WTC11 (cell line): ENCODE measurements around the gene STUM. TPM values are rescaled to one million over a fixed set of nuclear protein-coding genes. Genes with fewer than 3 reads are reported as not detected.

Source experiments
- ATAC-seq: fragments of 200-7000 bp; cut with Tn5 transposase; 2 replicates; pipeline ENCODE4 v1.10.0; 2021; ENCODE audit warnings: mild to moderate bottlenecking, moderate library complexity
- CTCF ChIA-PET: fragments of 300-600 bp; sonication (Branson Sonifier 250); formaldehyde crosslinking; loops from one replicate; lab custom pipeline; 2021; ENCODE audit warnings: antibody characterized with exemption; lab: Charles Lee
- POLR2A ChIA-PET: fragments of 350-600 bp; sonication (Branson Sonifier 250); formaldehyde crosslinking; loops from one replicate; lab custom pipeline; 2021; ENCODE audit warnings: antibody characterized with exemption; lab: Charles Lee
- DNase-seq: peaks from one replicate; pipeline ENCODE4 v3.0.0; 2021; ENCODE audit warnings: low spot score
- H3K27ac Mint-ChIP-seq: 2 replicates; pipeline ENCODE4 v1.8.0; 2021; ENCODE audit warnings: mixed read lengths
- H3K27me3 Mint-ChIP-seq: 2 replicates; pipeline ENCODE4 v1.8.0; 2021; ENCODE audit warnings: low read depth, mild to moderate bottlenecking, moderate library complexity, mixed read lengths
- H3K36me3 Mint-ChIP-seq: 2 replicates; pipeline ENCODE4 v1.8.0; 2021; ENCODE audit warnings: mixed read lengths
- H3K4me1 Mint-ChIP-seq: 2 replicates; pipeline ENCODE4 v1.8.0; 2022; ENCODE audit warnings: mixed read lengths
- H3K4me3 Mint-ChIP-seq: 2 replicates; pipeline ENCODE4 v1.8.0; 2021; ENCODE audit warnings: mild to moderate bottlenecking, moderate library complexity, mixed read lengths
- H3K9me3 Mint-ChIP-seq: 2 replicates; pipeline ENCODE4 v1.8.0; 2021; ENCODE audit warnings: mixed read lengths
- ATF1 ChIP-seq: sonication (generic); formaldehyde crosslinking; IDR thresholded peaks from 2 replicates; pipeline ENCODE4 v1.8.1; 2023; ENCODE audit warnings: mild to moderate bottlenecking, moderate library complexity, missing genetic modification reagents
- EMX1 ChIP-seq: fragments of 250-450 bp; sonication (Bioruptor Pico); IDR thresholded peaks from 2 replicates; pipeline ENCODE4 v1.8.0; 2021; ENCODE audit warnings: mild to moderate bottlenecking
- ESRRA ChIP-seq: sonication (generic); formaldehyde crosslinking; IDR thresholded peaks from 2 replicates; pipeline ENCODE4 v1.8.1; 2022; ENCODE audit warnings: mild to moderate bottlenecking, missing genetic modification reagents, borderline replicate concordance
- FOXK1 ChIP-seq: sonication (generic); formaldehyde crosslinking; IDR thresholded peaks from 2 replicates; pipeline ENCODE4 v1.8.0; 2022; ENCODE audit warnings: mild to moderate bottlenecking, moderate library complexity, missing genetic modification reagents
- GRHL2 ChIP-seq: fragments of 250-450 bp; sonication (Bioruptor Pico); IDR thresholded peaks from 2 replicates; pipeline ENCODE4 v1.8.0; 2022; ENCODE audit warnings: mild to moderate bottlenecking, moderate library complexity; ENCODE audit not compliant: insufficient replicate concordance, severe bottlenecking
- IRF2 ChIP-seq: sonication (generic); formaldehyde crosslinking; IDR thresholded peaks from 2 replicates; pipeline ENCODE4 v1.8.0; 2022; ENCODE audit warnings: low read depth, missing genetic modification reagents, borderline replicate concordance
- MXD4 ChIP-seq: fragments of 250-450 bp; sonication (Bioruptor Pico); IDR thresholded peaks from 2 replicates; pipeline ENCODE4 v1.8.0; 2021; ENCODE audit warnings: mild to moderate bottlenecking, moderate library complexity, borderline replicate concordance
- NR1H2 ChIP-seq: sonication (generic); formaldehyde crosslinking; IDR thresholded peaks from 2 replicates; pipeline ENCODE4 v1.9.0; 2021; ENCODE audit warnings: mild to moderate bottlenecking, moderate library complexity, missing genetic modification reagents
- RELA ChIP-seq: sonication (generic); formaldehyde crosslinking; IDR thresholded peaks from 2 replicates; pipeline ENCODE4 v1.8.1; 2022; ENCODE audit warnings: missing genetic modification reagents, mild to moderate bottlenecking, borderline replicate concordance
- SMAD3 ChIP-seq: sonication (generic); formaldehyde crosslinking; IDR thresholded peaks from 2 replicates; pipeline ENCODE4 v1.8.0; 2022; ENCODE audit warnings: missing genetic modification reagents, mild to moderate bottlenecking, borderline replicate concordance
- total RNA-seq: library from RNA; stranded (reverse); gene quantifications from 3 replicates; pipeline ENCODE4 v1.2.3, GENCODE V29; 2021
- TF ChIP-seq, protein P1 (sequence below): sonication (generic); formaldehyde crosslinking; IDR thresholded peaks from 2 replicates; pipeline ENCODE4 v1.8.0; 2022; ENCODE audit warnings: mild to moderate bottlenecking, missing genetic modification reagents
- TF ChIP-seq, protein P2 (sequence below): fragments of 200-600 bp; IDR thresholded peaks from 2 replicates; pipeline ENCODE4 v1.8.0; 2022; ENCODE audit warnings: antibody characterized with exemption
- TF ChIP-seq, protein P3 (sequence below): fragments of 250-450 bp; sonication (Bioruptor Pico); conservative IDR thresholded peaks from 2 replicates; pipeline ENCODE4 v1.9.0; 2021; ENCODE audit warnings: mild to moderate bottlenecking
- TF ChIP-seq, protein P4 (sequence below): sonication (generic); formaldehyde crosslinking; IDR thresholded peaks from 2 replicates; pipeline ENCODE4 v1.8.1; 2023; ENCODE audit warnings: mild to moderate bottlenecking, missing genetic modification reagents
- TF ChIP-seq, protein P5 (sequence below): sonication (generic); formaldehyde crosslinking; IDR thresholded peaks from 2 replicates; pipeline ENCODE4 v1.8.0; 2022; ENCODE audit warnings: mild to moderate bottlenecking, missing genetic modification reagents

STUM gene
- total RNA-seq, 1 experiment from 2014 or later = 2.5 TPM

DNA sequence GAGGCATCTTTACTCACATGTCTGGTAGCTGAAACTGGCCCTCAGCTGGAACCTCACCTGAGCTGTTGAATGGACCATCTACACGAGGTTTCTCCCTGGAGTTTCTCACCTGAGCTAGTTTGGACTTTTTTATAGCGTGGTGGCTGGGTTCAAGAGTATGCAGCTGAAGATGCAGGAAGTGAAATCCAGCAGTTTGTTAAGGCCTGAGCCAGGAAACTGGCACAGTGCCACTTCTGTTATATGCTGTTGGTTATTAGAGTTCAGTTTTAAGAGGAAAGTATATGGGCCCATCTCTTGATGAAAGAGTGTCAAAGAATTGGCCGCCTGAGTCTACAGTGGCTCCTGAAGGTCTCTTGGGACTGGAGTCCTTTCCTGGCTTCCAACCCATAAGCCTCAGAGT lies 35.6 kb downstream of the STUM start:
- H3K36me3 Mint-ChIP-seq = no peaks in the 10 kb centered on the region
- no peak overlapping the region for H3K4me3 Mint-ChIP-seq
- POLR2A ChIA-PET = no interaction called here
- TF ChIP-seq IRF2 (CRISPR knock-in tag) = no peak
- TF ChIP-seq, protein P1, sequence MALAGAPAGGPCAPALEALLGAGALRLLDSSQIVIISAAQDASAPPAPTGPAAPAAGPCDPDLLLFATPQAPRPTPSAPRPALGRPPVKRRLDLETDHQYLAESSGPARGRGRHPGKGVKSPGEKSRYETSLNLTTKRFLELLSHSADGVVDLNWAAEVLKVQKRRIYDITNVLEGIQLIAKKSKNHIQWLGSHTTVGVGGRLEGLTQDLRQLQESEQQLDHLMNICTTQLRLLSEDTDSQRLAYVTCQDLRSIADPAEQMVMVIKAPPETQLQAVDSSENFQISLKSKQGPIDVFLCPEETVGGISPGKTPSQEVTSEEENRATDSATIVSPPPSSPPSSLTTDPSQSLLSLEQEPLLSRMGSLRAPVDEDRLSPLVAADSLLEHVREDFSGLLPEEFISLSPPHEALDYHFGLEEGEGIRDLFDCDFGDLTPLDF (CRISPR knock-in tag) = no peak
- no peak for TF ChIP-seq GRHL2 (CRISPR knock-in tag)
- TF ChIP-seq, protein P2, sequence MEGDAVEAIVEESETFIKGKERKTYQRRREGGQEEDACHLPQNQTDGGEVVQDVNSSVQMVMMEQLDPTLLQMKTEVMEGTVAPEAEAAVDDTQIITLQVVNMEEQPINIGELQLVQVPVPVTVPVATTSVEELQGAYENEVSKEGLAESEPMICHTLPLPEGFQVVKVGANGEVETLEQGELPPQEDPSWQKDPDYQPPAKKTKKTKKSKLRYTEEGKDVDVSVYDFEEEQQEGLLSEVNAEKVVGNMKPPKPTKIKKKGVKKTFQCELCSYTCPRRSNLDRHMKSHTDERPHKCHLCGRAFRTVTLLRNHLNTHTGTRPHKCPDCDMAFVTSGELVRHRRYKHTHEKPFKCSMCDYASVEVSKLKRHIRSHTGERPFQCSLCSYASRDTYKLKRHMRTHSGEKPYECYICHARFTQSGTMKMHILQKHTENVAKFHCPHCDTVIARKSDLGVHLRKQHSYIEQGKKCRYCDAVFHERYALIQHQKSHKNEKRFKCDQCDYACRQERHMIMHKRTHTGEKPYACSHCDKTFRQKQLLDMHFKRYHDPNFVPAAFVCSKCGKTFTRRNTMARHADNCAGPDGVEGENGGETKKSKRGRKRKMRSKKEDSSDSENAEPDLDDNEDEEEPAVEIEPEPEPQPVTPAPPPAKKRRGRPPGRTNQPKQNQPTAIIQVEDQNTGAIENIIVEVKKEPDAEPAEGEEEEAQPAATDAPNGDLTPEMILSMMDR = no peak
- TF ChIP-seq, protein P3, sequence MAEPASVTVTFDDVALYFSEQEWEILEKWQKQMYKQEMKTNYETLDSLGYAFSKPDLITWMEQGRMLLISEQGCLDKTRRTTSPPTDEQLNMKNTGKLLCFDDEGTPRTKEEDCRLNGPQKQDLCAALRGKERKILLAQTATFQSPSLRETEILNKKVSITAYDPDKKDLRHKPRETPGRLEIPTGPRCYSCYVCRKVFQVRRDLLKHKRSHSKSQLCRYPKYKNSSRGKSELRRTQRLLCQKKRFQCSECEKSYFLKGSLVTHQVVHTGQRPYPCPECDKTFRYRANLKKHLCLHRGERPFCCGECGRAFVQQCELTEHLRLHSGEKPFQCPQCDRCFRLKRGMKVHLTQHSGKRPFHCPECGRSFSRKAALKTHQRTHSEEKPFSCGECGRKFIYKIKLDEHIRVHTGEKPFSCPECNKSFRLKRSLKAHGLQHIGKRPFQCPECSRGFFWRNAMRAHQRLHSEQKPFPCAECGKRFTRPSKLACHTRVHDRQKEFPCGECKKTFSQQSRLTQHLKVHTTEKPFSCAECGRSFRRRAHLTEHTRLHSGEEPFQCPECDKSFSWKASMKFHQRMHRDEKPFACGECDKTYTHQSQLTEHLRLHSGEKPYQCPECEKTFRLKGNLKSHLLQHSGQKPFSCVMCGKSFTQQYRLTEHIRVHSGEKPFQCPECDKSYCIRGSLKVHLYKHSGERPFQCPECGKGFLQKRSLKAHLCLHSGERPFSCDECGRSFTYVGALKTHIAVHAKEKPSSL = no peak
- TF ChIP-seq SMAD3 (CRISPR knock-in tag) = no peak
- CTCF ChIA-PET = interaction anchor here (1.6 kb wide), 1 partner anchor 14 kb away, joined by 3 read pairs; no protein-coding TSS in a partner anchor
- peaks cover 4% of the 10 kb centered on the region; the same call in 1 of the 2 replicates for H3K9me3 Mint-ChIP-seq
- DNase-seq (no peak), ATAC-seq (no peak)
- H3K27ac Mint-ChIP-seq = no peak overlapping the region
- no peaks in the 10 kb centered on the region for H3K4me1 Mint-ChIP-seq
- no peaks in the 10 kb centered on the region for H3K27me3 Mint-ChIP-seq

DNA sequence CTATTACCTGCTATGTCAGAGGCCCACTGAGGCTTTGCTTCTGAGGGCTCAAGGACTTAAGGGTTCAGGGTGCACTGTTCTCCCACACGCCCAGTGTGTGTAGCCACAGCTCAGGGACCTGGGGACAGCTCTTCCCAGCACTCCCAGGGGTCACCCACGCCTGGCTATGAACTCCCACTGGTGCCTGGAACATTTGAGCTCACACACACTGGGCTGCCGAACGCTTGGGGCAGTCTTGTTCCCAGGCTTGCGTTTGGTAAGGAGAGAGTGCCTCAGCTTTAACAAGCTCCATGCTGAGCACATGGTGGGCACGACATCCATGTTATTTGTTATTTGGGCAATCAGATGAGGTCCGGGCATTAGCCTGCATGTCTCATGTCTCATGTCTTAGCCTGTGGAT lies 37.6 kb downstream of the STUM start:
- Mint-ChIP-seq H3K27ac (no peak overlapping the region), H3K9me3 (no peaks in the 10 kb centered on the region), H3K36me3 (no peaks in the 10 kb centered on the region), H3K27me3 (no peaks in the 10 kb centered on the region), H3K4me3 (no peak overlapping the region), H3K4me1 (peaks cover 11% of the 10 kb centered on the region)
- ATAC-seq (no peak), DNase-seq (no peak)
- ChIA-PET CTCF (interaction anchor here (1.2 to 2.5 kb wide), 3 partner anchors 16 to 40 kb away, joined by 3 to 8 read pairs (median 6); no protein-coding TSS in a partner anchor), POLR2A (no interaction called here)
- no peak for TF ChIP-seq NR1H2
- TF ChIP-seq MXD4 (CRISPR knock-in tag) = no peak
- TF ChIP-seq, protein P4, sequence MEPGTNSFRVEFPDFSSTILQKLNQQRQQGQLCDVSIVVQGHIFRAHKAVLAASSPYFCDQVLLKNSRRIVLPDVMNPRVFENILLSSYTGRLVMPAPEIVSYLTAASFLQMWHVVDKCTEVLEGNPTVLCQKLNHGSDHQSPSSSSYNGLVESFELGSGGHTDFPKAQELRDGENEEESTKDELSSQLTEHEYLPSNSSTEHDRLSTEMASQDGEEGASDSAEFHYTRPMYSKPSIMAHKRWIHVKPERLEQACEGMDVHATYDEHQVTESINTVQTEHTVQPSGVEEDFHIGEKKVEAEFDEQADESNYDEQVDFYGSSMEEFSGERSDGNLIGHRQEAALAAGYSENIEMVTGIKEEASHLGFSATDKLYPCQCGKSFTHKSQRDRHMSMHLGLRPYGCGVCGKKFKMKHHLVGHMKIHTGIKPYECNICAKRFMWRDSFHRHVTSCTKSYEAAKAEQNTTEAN (CRISPR knock-in tag) = no peak
- TF ChIP-seq FOXK1 (CRISPR knock-in tag) = no peak
- no peak for TF ChIP-seq ATF1 (CRISPR knock-in tag)
- no peak for TF ChIP-seq EMX1
- TF ChIP-seq, protein P5, sequence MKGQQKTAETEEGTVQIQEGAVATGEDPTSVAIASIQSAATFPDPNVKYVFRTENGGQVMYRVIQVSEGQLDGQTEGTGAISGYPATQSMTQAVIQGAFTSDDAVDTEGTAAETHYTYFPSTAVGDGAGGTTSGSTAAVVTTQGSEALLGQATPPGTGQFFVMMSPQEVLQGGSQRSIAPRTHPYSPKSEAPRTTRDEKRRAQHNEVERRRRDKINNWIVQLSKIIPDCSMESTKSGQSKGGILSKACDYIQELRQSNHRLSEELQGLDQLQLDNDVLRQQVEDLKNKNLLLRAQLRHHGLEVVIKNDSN = no peak
- TF ChIP-seq ESRRA (CRISPR knock-in tag) = no peak
- no peak for TF ChIP-seq RELA
